A549 (cell line): Measurements from ENCODE around the gene PBX3. TPM values are rescaled to one million over a fixed set of nuclear protein-coding genes. Genes with fewer than 3 reads are reported as not detected.

Experiments
- ATAC-seq, 2 experiments: fragments of 200-7000 bp in 1 of 2; fragments of >200 bp in 1 of 2; cut with Nextera tagmentation in 1 of 2; cut with Tn5 transposase in 1 of 2; 3 replicates each; pipeline versions ENCODE4 v1.8.0 to v1.9.1; 2018 to 2020; ENCODE audit warnings: mild to moderate bottlenecking in 1 of 2, moderate library complexity in 1 of 2
- CTCF ChIA-PET: fragments of 300-600 bp; sonication (Branson Sonifier 250); formaldehyde crosslinking; extraction: SDS; loops from one replicate; lab custom pipeline; 2021; ENCODE audit warnings: antibody characterized with exemption, inconsistent platforms; lab: Yijun Ruan, JAX
- POLR2A ChIA-PET: fragments of 350-600 bp; formaldehyde crosslinking; extraction: SDS; loops from one replicate; lab custom pipeline; 2021; ENCODE audit warnings: antibody characterized with exemption, inconsistent platforms; lab: Yijun Ruan, JAX
- DNase-seq, 2 experiments: peaks; one replicate each; pipeline versions ENCODE4 v3.0.0 to v3.0.0-alpha.2; 2011 to 2016; ENCODE audit warnings: low read depth in 1 of 2, low spot score in 1 of 2
- FAIRE-seq: peaks from 2 replicates; lab custom pipeline; 2011; peaks lifted over from hg19 to GRCh38; lab: Jason Lieb, UNC
- H3K27ac ChIP-seq, 2 experiments: fragments of >200 bp; sonication (Bioruptor Twin); formaldehyde crosslinking; 3 replicates each; pipeline ENCODE4 v1.5.1; 2016 to 2017
- H3K4me1 ChIP-seq: fragments of >200 bp; sonication (Bioruptor Twin); formaldehyde crosslinking; 3 replicates; pipeline ENCODE4 v1.6.1; 2016
- H3K4me2 ChIP-seq: fragments of >200 bp; sonication (Bioruptor Twin); formaldehyde crosslinking; 3 replicates; pipeline ENCODE4 v1.6.1; 2016
- H3K4me3 ChIP-seq: fragments of >200 bp; sonication (Bioruptor Twin); formaldehyde crosslinking; 3 replicates; pipeline ENCODE4 v1.5.1; 2016
- H3K9me3 ChIP-seq: fragments of >200 bp; sonication (Bioruptor Twin); formaldehyde crosslinking; 3 replicates; pipeline ENCODE4 v1.6.1; 2016
- ATOH8 ChIP-seq: fragments of 250-450 bp; sonication (Bioruptor Pico); IDR thresholded peaks from 2 replicates; pipeline ENCODE4 v1.5.0; 2020; ENCODE audit warnings: low read depth, mild to moderate bottlenecking, moderate library complexity
- CBX2 ChIP-seq: fragments of 200-600 bp; sonication (generic); IDR thresholded peaks from 2 replicates; pipeline ENCODE4 v1.6.1; 2016; ENCODE audit warnings: low read depth, mild to moderate bottlenecking, borderline replicate concordance
- CBX8 ChIP-seq: fragments of 200-600 bp; sonication (generic); IDR thresholded peaks from 2 replicates; pipeline ENCODE4 v1.6.1; 2016
- CTCF ChIP-seq: fragments of >200 bp; sonication (Bioruptor Twin); formaldehyde crosslinking; IDR thresholded peaks from 3 replicates; pipeline ENCODE4 v1.5.1; 2016
- EHMT2 ChIP-seq: fragments of 200-600 bp; sonication (generic); IDR thresholded peaks from 2 replicates; pipeline ENCODE4 v1.6.1; 2016; ENCODE audit warnings: antibody characterized with exemption, low read depth, mild to moderate bottlenecking, moderate library complexity
- ELK1 ChIP-seq: fragments of 150-350 bp; IDR thresholded peaks from 2 replicates; pipeline ENCODE4 v1.6.1; 2014; ENCODE audit warnings: low read depth, mild to moderate bottlenecking, low read length
- ESRRA ChIP-seq: fragments of 150-350 bp; IDR thresholded peaks from 2 replicates; pipeline ENCODE4 v1.6.1; 2014; ENCODE audit warnings: mild to moderate bottlenecking, low read length, borderline replicate concordance
- FOXS1 ChIP-seq: fragments of 250-450 bp; sonication (Bioruptor Pico); IDR thresholded peaks from 2 replicates; pipeline ENCODE4 v1.5.0; 2020; ENCODE audit warnings: mild to moderate bottlenecking, moderate library complexity
- HDAC2 ChIP-seq: fragments of 200-600 bp; sonication (generic); IDR thresholded peaks from 2 replicates; pipeline ENCODE4 v1.6.1; 2016
- HMGXB4 ChIP-seq: fragments of 250-450 bp; sonication (Bioruptor Pico); IDR thresholded peaks from 2 replicates; pipeline ENCODE4 v1.5.0; 2021; ENCODE audit warnings: mild to moderate bottlenecking, moderate library complexity, borderline replicate concordance
- HOXB13 ChIP-seq: fragments of 250-450 bp; sonication (Bioruptor Pico); IDR thresholded peaks from 2 replicates; pipeline ENCODE4 v1.5.0; 2020; ENCODE audit warnings: low read depth, mild to moderate bottlenecking, moderate library complexity
- HOXB5 ChIP-seq: fragments of 250-450 bp; sonication (Bioruptor Pico); IDR thresholded peaks from 2 replicates; pipeline ENCODE4 v1.5.0; 2020; ENCODE audit warnings: mild to moderate bottlenecking, moderate library complexity
- JUN ChIP-seq, 2 experiments: fragments of >200 bp; sonication (Bioruptor Twin); formaldehyde crosslinking; IDR thresholded peaks; 2 replicates in 1 of 2; 3 replicates in 1 of 2; pipeline ENCODE4 v1.6.1; 2016 to 2017
- JUNB ChIP-seq: fragments of >200 bp; sonication (Bioruptor Twin); formaldehyde crosslinking; IDR thresholded peaks from 2 replicates; pipeline ENCODE4 v1.6.1; 2016
- MAFK ChIP-seq: fragments of 450-650 bp; IDR thresholded peaks from 2 replicates; pipeline ENCODE4 v1.6.1; 2014; ENCODE audit not compliant: partially characterized antibody
- MAX ChIP-seq: IDR thresholded peaks from 2 replicates; pipeline ENCODE4 v1.6.1; 2012
- MAZ ChIP-seq: fragments of 150-350 bp; IDR thresholded peaks from 2 replicates; pipeline ENCODE4 v1.6.1; 2014; ENCODE audit warnings: antibody characterized with exemption, low read depth, low read length, borderline replicate concordance
- NR3C1 ChIP-seq: fragments of >200 bp; sonication (Bioruptor Twin); formaldehyde crosslinking; IDR thresholded peaks from 3 replicates; pipeline ENCODE4 v1.6.1; 2017
- PBX3 ChIP-seq: IDR thresholded peaks from 2 replicates; pipeline ENCODE4 v1.6.1; 2012
- PHF8 ChIP-seq: fragments of 200-600 bp; sonication (generic); IDR thresholded peaks from 2 replicates; pipeline ENCODE4 v1.6.1; 2016; ENCODE audit warnings: low read depth, mild to moderate bottlenecking, antibody characterized with exemption, moderate library complexity, borderline replicate concordance
- POLR2A ChIP-seq: IDR thresholded peaks from 2 replicates; pipeline ENCODE4 v1.6.1; 2012; ENCODE audit warnings: mild to moderate bottlenecking, low read length
- RARB ChIP-seq: fragments of 250-450 bp; sonication (Bioruptor Pico); IDR thresholded peaks from 2 replicates; pipeline ENCODE4 v1.8.0; 2021; ENCODE audit warnings: mild to moderate bottlenecking, moderate library complexity
- SREBF2 ChIP-seq: fragments of 450-650 bp; IDR thresholded peaks from 2 replicates; pipeline ENCODE4 v1.6.1; 2014; ENCODE audit warnings: mild to moderate bottlenecking, moderate library complexity
- TFCP2L1 ChIP-seq: fragments of 250-450 bp; sonication (Bioruptor Pico); IDR thresholded peaks from 2 replicates; pipeline ENCODE4 v1.5.0; 2021; ENCODE audit warnings: mild to moderate bottlenecking
- WGBS: methylation state at CpG from one replicate; pipeline ENCODE4 v1.1.6; 2017; ENCODE audit errors: missing lambda C conversion rate; 5-methylcytosine and 5-hydroxymethylcytosine counted together
- polyA plus RNA-seq, 4 experiments: library from polyadenylated mRNA; depleted of rRNA in 3 of 4; stranded (reverse); fragments of >200 nt; fragmentation: RNase III in 1 of 4; extraction: RNeasy Plus Mini Kit Qiagen cat#74134 plus additional on column Dnase treatment in 1 of 4; gene quantifications; 2 replicates in 3 of 4; 3 replicates in 1 of 4; pipeline ENCODE4 v1.2.3, GENCODE V29; 2011 to 2017

The PBX3 gene
- polyA plus RNA-seq, 2 of the 4 experiments (the other 2 are of a cell fraction) = 10.7 to 23.5 TPM

- WGBS = 73% methylated on average over 3 of the region's 3 CpGs
- CTCF ChIA-PET = no interaction called here
- no peak for ATAC-seq
These were observed 239.8 kb downstream of the PBX3 start for GRCh38 chr9:125986966-125987365.

GRCh38 chr9:125987420-125987819 lies 240.2 kb downstream of the PBX3 start:
- FAIRE-seq = no peak
- CTCF ChIA-PET = no interaction called here
- no peaks in the 10 kb centered on the region for H3K9me3 ChIP-seq
- ATAC-seq = no peak
- no peak for TF ChIP-seq MAX
- no peak for TF ChIP-seq CBX8
- TF ChIP-seq RARB (CRISPR knock-in tag) = no peak
- no peak for TF ChIP-seq PBX3
- TF ChIP-seq HDAC2 = no peak
- TF ChIP-seq MAZ = no peak
- TF ChIP-seq POLR2A = no peak
- no peak for TF ChIP-seq ESRRA
- TF ChIP-seq PHF8 = no peak
- TF ChIP-seq HOXB13 (CRISPR knock-in tag) = no peak
- no peak for TF ChIP-seq SREBF2
- no peak for TF ChIP-seq CTCF
- no peak for TF ChIP-seq JUN (IDR thresholded peaks at IDR 0.05)
- no peak for DNase-seq
- POLR2A ChIA-PET = no interaction called here
- H3K4me3 ChIP-seq = no peak overlapping the region
- 72% methylated on average over 5 of the region's 5 CpGs for WGBS
- no peak overlapping the region for H3K27ac ChIP-seq
- no peak overlapping the region for H3K4me2 ChIP-seq
- H3K4me1 ChIP-seq = no peaks in the 10 kb centered on the region

More at GRCh38 chr9:125986966-125987365, 239.8 kb downstream of the PBX3 start:
- FAIRE-seq (no peak), DNase-seq (no peak)
- Histone ChIP-seq H3K27ac (no peak overlapping the region), H3K4me1 (no peaks in the 10 kb centered on the region), H3K4me2 (no peak overlapping the region)
- TF ChIP-seq POLR2A (no peak), HOXB5 (CRISPR knock-in tag) (no peak), HMGXB4 (CRISPR knock-in tag) (no peak), TFCP2L1 (CRISPR knock-in tag) (no peak), MAFK (no peak)
- TF ChIP-seq, all 56 proteins: peak for 0
- Histone ChIP-seq H3K4me3 (no peak overlapping the region), H3K9me3 (no peaks in the 10 kb centered on the region)
- POLR2A ChIA-PET = no interaction called here

- Histone ChIP-seq H3K4me2 (no peak overlapping the region), H3K9me3 (no peaks in the 10 kb centered on the region), H3K4me3 (no peak overlapping the region), H3K27ac (no peak overlapping the region), H3K4me1 (no peaks in the 10 kb centered on the region)
- FAIRE-seq (no peak), ATAC-seq (no peak), DNase-seq (no peak)
- POLR2A ChIA-PET = no interaction called here
- WGBS = 53% methylated on average over 8 of the region's 9 CpGs
- no peak for TF ChIP-seq FOXS1 (CRISPR knock-in tag)
- no peak for TF ChIP-seq CTCF
- no peak for TF ChIP-seq ELK1
- no peak for TF ChIP-seq ATOH8 (CRISPR knock-in tag)
- no peak for TF ChIP-seq NR3C1
- TF ChIP-seq EHMT2 = no peak
- TF ChIP-seq CBX2 = no peak
- TF ChIP-seq JUNB = no peak
- no peak for TF ChIP-seq PHF8
- CTCF ChIA-PET = no interaction called here
These were observed 241.4 kb downstream of the PBX3 start for GRCh38 chr9:125988479-125989050.
